ENCODE data around the gene SPNS2.

DNA sequence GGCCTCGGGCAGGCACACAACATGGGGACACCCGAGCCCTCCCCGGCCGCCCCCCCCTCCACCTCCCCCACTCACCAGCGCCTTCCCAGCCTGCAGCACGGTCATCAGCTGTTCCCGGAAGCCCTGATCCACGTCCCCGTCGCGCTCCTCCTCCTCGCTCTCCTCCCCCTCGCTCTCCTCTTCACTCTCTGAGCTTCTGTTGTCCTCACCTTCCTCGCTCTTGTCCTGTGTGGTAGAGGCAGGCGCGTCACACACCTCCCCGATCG is 46.2 kb downstream of the SPNS2 start:
- TF ChIP-seq CTCF (conservative IDR thresholded peaks at IDR 0.05 in 1 of 2, IDR thresholded peaks at IDR 0.05 in 1 of 2; ENCODE audit: low read depth in 1 of 2, low read length in 2 of 2): no peak
- TF ChIP-seq EZH2 (IDR thresholded peaks at IDR 0.05; ENCODE audit: low read length, missing control alignments): no peak
